Erythroblast (primary cell): ENCODE measurements around the gene ZNF107.

Experiments used
- GATA1 ChIP-seq: IDR thresholded peaks from 2 replicates; pipeline ENCODE4 v1.6.1; 2011; ENCODE audit warnings: low read depth, mild to moderate bottlenecking, control low read depth, low read length, moderate library complexity
- POLR2A ChIP-seq: IDR thresholded peaks from 2 replicates; pipeline ENCODE4 v1.6.1; 2011; ENCODE audit warnings: mild to moderate bottlenecking, low read length

GRCh38 chr7:64685741-64686140 lies 19.8 kb downstream of the ZNF107 start:
- TF ChIP-seq POLR2A (no peak), GATA1 (no peak)
